ENCODE data around the gene ATP5PD.
A peak's percentile ranks its signal among the peaks of the same experiment; 100 is the strongest.

The ATP5PD gene

DNA sequence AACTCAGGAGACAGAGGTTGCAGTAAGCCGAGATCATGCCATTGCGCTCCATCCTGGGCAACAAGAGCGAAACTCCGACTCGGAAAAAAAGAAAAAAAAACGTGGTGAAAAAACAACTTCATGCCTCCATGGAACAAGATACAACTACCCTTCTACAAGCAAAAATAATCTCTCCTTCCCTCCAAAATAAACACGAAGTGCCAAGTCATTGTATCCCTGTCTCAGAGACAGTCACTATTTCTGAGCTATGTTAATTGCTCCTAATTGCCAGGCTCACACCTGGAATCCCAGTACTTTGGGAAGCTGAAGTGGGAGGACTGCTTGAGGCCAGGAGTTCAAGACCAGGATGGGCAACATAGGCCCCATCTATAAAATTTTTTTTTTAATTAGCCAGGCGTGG lies 22.0 kb upstream of the ATP5PD start:
- Histone ChIP-seq H3K79me2 (ENCODE audit: control insufficient read depth, insufficient read depth, low read length, poor library complexity) (no peaks in the 10 kb centered on the region), H2AFZ (ENCODE audit: insufficient read depth, low read length, poor library complexity) (no peak overlapping the region), H4K12ac (ENCODE audit: low read depth, low read length) (no peak overlapping the region), H3K23ac (ENCODE audit: low read length) (no peak overlapping the region), H3K27me3 (ENCODE audit: insufficient read depth, low read length) (no peaks in the 10 kb centered on the region), H3K9me3 (ENCODE audit: insufficient read depth, low read depth, low read length) (no peaks in the 10 kb centered on the region), H3K79me1 (ENCODE audit: low read length) (no peaks in the 10 kb centered on the region), H3K4me2 (ENCODE audit: low read length) (no peak overlapping the region), H2AK5ac (ENCODE audit: low read length) (no peak overlapping the region), H3K4me3 (ENCODE audit: low read depth, low read length) (no peak overlapping the region), H3K18ac (ENCODE audit: low read length) (no peak overlapping the region), H4K91ac (ENCODE audit: low read depth, low read length) (no peak overlapping the region), H3K4ac (ENCODE audit: low read depth, low read length) (no peak overlapping the region), H3K36me3 (ENCODE audit: control insufficient read depth in 1 of 2, insufficient read depth in 2 of 2, low read length in 2 of 2) (peaks cover 12 to 17% of the 10 kb centered on the region in 2 experiments), H2BK5ac (ENCODE audit: low read depth, low read length, poor library complexity) (no peak overlapping the region), H2BK12ac (ENCODE audit: low read length) (no peak overlapping the region), H4K8ac (ENCODE audit: low read depth, low read length) (no peak overlapping the region), H3K4me1 (ENCODE audit: control insufficient read depth in 1 of 2, insufficient read depth in 2 of 2, low read length in 2 of 2) (no peaks in the 10 kb centered on the region), H3K14ac (ENCODE audit: low read length) (no peak overlapping the region), H3K9ac (ENCODE audit: low read length) (no peak overlapping the region), H2BK120ac (ENCODE audit: insufficient read depth, low read length, poor library complexity) (no peak overlapping the region), H3K27ac (ENCODE audit: low read depth, low read length) (no peak overlapping the region)
- DNase-seq, result no peak
- WGBS (ENCODE audit: extremely low coverage, insufficient coverage, insufficient read length), result no CpG with 5 or more reads among the region's 8 CpGs

DNA sequence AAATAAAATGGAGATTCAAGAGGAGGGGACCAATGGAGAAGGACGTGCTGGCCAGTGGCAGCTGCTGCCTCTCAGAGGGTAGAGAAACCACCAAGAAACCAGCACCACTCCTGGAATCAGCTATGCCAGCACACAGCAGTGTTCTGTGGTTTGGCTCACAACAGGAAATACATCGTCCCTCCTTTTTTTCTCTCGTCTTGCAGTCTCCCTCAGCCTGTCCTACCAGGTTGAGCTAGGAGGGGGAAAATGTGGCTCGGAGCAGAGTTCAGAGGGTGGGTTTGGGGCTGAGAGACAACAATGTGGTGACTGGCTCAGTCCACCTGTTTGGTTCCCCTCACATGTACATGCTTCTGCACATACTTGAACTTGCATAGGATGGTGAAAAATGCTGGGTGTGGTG lies 21.1 kb upstream of the ATP5PD start:
- WGBS (ENCODE audit: extremely low coverage, insufficient coverage, insufficient read length), result no CpG with 5 or more reads among the region's 4 CpGs
- Histone ChIP-seq H3K4me1 (ENCODE audit: control insufficient read depth in 1 of 2, insufficient read depth in 2 of 2, low read length in 2 of 2) (no peaks in the 10 kb centered on the region), H2BK120ac (ENCODE audit: insufficient read depth, low read length, poor library complexity) (no peak overlapping the region), H3K36me3 (ENCODE audit: control insufficient read depth in 1 of 2, insufficient read depth in 2 of 2, low read length in 2 of 2) (peaks cover 21 to 26% of the 10 kb centered on the region in 2 experiments), H3K9ac (ENCODE audit: low read length) (no peak overlapping the region), H4K8ac (ENCODE audit: low read depth, low read length) (no peak overlapping the region), H3K27me3 (ENCODE audit: insufficient read depth, low read length) (no peaks in the 10 kb centered on the region), H4K91ac (ENCODE audit: low read depth, low read length) (no peak overlapping the region), H4K12ac (ENCODE audit: low read depth, low read length) (no peak overlapping the region), H2BK12ac (ENCODE audit: low read length) (no peak overlapping the region), H2BK5ac (ENCODE audit: low read depth, low read length, poor library complexity) (no peak overlapping the region), H3K79me2 (ENCODE audit: control insufficient read depth, insufficient read depth, low read length, poor library complexity) (no peaks in the 10 kb centered on the region), H3K4me3 (ENCODE audit: low read depth, low read length) (no peak overlapping the region), H3K9me3 (ENCODE audit: insufficient read depth, low read depth, low read length) (no peaks in the 10 kb centered on the region), H3K18ac (ENCODE audit: low read length) (no peak overlapping the region), H2AFZ (ENCODE audit: insufficient read depth, low read length, poor library complexity) (no peak overlapping the region), H3K4ac (ENCODE audit: low read depth, low read length) (no peak overlapping the region), H3K14ac (ENCODE audit: low read length) (no peak overlapping the region), H2AK5ac (ENCODE audit: low read length) (no peak overlapping the region), H3K27ac (ENCODE audit: low read depth, low read length) (no peak overlapping the region), H3K23ac (ENCODE audit: low read length) (no peak overlapping the region), H3K79me1 (ENCODE audit: low read length) (no peaks in the 10 kb centered on the region), H3K4me2 (ENCODE audit: low read length) (no peak overlapping the region)
- DNase-seq, result peak in 1 of 2 donors; percentile 54

DNA sequence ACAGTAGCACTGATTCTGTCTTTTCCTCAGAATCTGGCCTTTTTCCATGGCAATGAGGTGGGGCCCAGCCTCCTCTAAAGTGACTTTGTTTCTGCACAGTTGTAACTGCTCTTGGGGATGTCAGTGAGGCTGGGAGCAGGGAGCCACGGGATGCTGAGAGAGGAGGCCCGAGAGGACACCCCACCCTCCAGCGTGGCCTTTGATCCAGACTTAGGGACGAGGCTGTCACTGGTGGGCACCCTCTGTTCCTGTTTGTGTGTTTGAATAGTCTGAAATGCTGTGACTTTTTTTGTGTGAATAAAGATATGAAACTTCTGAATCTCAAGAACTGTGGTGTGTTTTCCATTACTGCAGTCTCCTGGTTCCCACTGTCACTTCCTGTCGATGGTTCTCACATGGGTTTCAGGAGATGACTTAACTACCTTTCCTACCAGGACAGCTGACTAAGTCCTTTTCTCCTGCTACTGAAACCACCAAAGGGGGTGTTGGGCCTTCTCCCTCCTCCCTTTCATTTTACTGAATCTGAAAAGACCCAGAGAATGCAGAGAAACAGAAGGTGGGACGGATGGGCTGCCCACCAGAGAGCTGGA lies 18.9 kb upstream of the ATP5PD start:
- no CpG with 5 or more reads among the region's 6 CpGs for WGBS (ENCODE audit: extremely low coverage, insufficient coverage, insufficient read length)
- Histone ChIP-seq H2BK120ac (ENCODE audit: insufficient read depth, low read length, poor library complexity) (no peak overlapping the region), H3K4me1 (ENCODE audit: control insufficient read depth in 1 of 2, insufficient read depth in 2 of 2, low read length in 2 of 2) (no peaks in the 10 kb centered on the region), H3K27me3 (ENCODE audit: insufficient read depth, low read length) (no peaks in the 10 kb centered on the region), H3K23ac (ENCODE audit: low read length) (no peak overlapping the region), H2AK5ac (ENCODE audit: low read length) (no peak overlapping the region), H4K91ac (ENCODE audit: low read depth, low read length) (no peak overlapping the region), H3K9ac (ENCODE audit: low read length) (no peak overlapping the region), H2BK12ac (ENCODE audit: low read length) (no peak overlapping the region), H2BK5ac (ENCODE audit: low read depth, low read length, poor library complexity) (no peak overlapping the region), H3K4ac (ENCODE audit: low read depth, low read length) (no peak overlapping the region), H3K4me3 (ENCODE audit: low read depth, low read length) (no peak overlapping the region), H4K8ac (ENCODE audit: low read depth, low read length) (no peak overlapping the region), H4K12ac (ENCODE audit: low read depth, low read length) (no peak overlapping the region), H3K36me3 (ENCODE audit: control insufficient read depth in 1 of 2, insufficient read depth in 2 of 2, low read length in 2 of 2) (peaks cover 37 to 44% of the 10 kb centered on the region in 2 experiments), H3K79me1 (ENCODE audit: low read length) (no peaks in the 10 kb centered on the region), H3K9me3 (ENCODE audit: insufficient read depth, low read depth, low read length) (no peaks in the 10 kb centered on the region), H3K79me2 (ENCODE audit: control insufficient read depth, insufficient read depth, low read length, poor library complexity) (no peaks in the 10 kb centered on the region), H2AFZ (ENCODE audit: insufficient read depth, low read length, poor library complexity) (no peak overlapping the region), H3K18ac (ENCODE audit: low read length) (no peak overlapping the region), H3K4me2 (ENCODE audit: low read length) (no peak overlapping the region), H3K27ac (ENCODE audit: low read depth, low read length) (no peak overlapping the region), H3K14ac (ENCODE audit: low read length) (no peak overlapping the region)
- DNase-seq, result no peak

DNA sequence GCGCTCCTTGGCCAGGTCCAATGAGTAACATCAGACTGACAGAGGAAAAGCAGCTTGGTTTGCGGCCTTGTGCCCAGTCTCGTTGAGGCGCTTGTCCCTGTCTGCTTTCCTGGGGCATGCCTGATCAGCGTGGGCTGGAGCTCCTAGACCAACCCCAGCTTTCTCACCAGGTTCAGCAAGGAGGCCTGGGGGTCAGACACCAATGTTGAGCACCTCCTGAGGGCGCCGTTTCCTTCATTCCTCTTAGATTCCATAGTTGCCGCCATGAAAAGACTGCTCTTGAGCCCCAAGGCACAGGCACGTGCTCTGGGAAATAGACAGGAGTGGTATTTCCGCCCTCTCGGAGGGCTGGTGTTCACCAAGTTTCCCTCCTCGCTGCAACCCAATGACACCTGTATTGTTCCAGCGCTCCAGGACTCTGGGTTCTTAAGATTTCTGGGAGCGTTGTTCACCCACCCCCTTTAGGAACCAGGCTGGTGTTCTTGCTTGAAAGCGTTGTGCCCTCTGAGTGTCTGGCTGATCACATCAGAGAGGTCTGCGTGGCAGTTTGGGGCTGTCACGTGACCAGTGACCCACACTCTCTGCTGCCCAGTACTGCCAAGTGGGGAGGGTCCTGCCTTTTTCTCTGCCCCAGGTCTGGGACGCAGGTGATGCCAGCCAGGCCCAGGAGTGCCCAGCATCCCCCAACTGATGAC lies 18.2 kb upstream of the ATP5PD start:
- Histone ChIP-seq H4K91ac (ENCODE audit: low read depth, low read length) (no peak overlapping the region), H3K9me3 (ENCODE audit: insufficient read depth, low read depth, low read length) (no peaks in the 10 kb centered on the region), H3K23ac (ENCODE audit: low read length) (no peak overlapping the region), H2AFZ (ENCODE audit: insufficient read depth, low read length, poor library complexity) (no peak overlapping the region), H3K27ac (ENCODE audit: low read depth, low read length) (no peak overlapping the region), H2BK5ac (ENCODE audit: low read depth, low read length, poor library complexity) (no peak overlapping the region), H3K9ac (ENCODE audit: low read length) (no peak overlapping the region), H2BK120ac (ENCODE audit: insufficient read depth, low read length, poor library complexity) (no peak overlapping the region), H3K36me3 (ENCODE audit: control insufficient read depth in 1 of 2, insufficient read depth in 2 of 2, low read length in 2 of 2) (peaks cover 42 to 49% of the 10 kb centered on the region in 2 experiments), H3K18ac (ENCODE audit: low read length) (no peak overlapping the region), H3K4me1 (ENCODE audit: control insufficient read depth in 1 of 2, insufficient read depth in 2 of 2, low read length in 2 of 2) (no peaks in the 10 kb centered on the region), H4K12ac (ENCODE audit: low read depth, low read length) (no peak overlapping the region), H3K4ac (ENCODE audit: low read depth, low read length) (no peak overlapping the region), H2BK12ac (ENCODE audit: low read length) (no peak overlapping the region), H4K8ac (ENCODE audit: low read depth, low read length) (no peak overlapping the region), H3K4me3 (ENCODE audit: low read depth, low read length) (no peak overlapping the region), H3K14ac (ENCODE audit: low read length) (no peak overlapping the region), H2AK5ac (ENCODE audit: low read length) (no peak overlapping the region), H3K79me1 (ENCODE audit: low read length) (no peaks in the 10 kb centered on the region), H3K79me2 (ENCODE audit: control insufficient read depth, insufficient read depth, low read length, poor library complexity) (no peaks in the 10 kb centered on the region), H3K4me2 (ENCODE audit: low read length) (no peak overlapping the region), H3K27me3 (ENCODE audit: insufficient read depth, low read length) (no peaks in the 10 kb centered on the region)
- DNase-seq, result no peak
- no CpG with 5 or more reads among the region's 18 CpGs for WGBS (ENCODE audit: extremely low coverage, insufficient coverage, insufficient read length)
